GM21360 (cell line): ENCODE data around the gene BPIFB4.

ENCODE experiments used
- ATAC-seq: cut with Tn5 transposase; IDR thresholded peaks from one replicate; pipeline ENCODE4 v1.9.1; 2021; ENCODE audit warnings: mild to moderate bottlenecking, moderate library complexity; ENCODE audit not compliant: unreplicated experiment

Gene BPIFB4

DNA sequence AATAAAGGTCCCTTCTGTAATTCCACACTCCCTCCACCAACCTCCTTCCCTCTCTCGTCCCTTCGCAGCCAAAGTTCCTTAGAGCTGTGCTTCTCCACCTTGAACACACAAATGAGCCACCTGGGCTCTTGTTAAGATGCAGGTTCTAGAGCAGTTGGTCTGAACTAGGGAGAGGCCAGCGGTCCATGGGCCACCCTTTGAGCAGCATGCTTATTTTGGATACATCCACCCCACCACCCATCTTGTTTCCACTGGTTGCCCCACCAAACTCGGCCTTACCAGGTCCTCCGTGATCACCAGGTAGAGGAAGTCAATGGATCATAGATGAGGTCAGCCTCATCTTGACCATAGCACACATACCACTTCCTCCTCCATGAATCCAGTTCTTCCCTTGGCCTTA is 81.2 kb downstream of the BPIFB4 start:
- ATAC-seq = no peak
